Measurements from ENCODE around the gene TGFB1.

Gene TGFB1

GRCh38 chr19:41318696-41319499, 34.8 kb downstream of the TGFB1 start:
- DNase-seq (ENCODE audit: low read depth) = no peak
- H3K4me3 ChIP-seq (ENCODE audit: low read depth, low read length) = no peak overlapping the region
- no peak for TF ChIP-seq CTCF (IDR thresholded peaks at IDR 0.05; ENCODE audit: low read depth, low read length, missing control alignments)

DNA sequence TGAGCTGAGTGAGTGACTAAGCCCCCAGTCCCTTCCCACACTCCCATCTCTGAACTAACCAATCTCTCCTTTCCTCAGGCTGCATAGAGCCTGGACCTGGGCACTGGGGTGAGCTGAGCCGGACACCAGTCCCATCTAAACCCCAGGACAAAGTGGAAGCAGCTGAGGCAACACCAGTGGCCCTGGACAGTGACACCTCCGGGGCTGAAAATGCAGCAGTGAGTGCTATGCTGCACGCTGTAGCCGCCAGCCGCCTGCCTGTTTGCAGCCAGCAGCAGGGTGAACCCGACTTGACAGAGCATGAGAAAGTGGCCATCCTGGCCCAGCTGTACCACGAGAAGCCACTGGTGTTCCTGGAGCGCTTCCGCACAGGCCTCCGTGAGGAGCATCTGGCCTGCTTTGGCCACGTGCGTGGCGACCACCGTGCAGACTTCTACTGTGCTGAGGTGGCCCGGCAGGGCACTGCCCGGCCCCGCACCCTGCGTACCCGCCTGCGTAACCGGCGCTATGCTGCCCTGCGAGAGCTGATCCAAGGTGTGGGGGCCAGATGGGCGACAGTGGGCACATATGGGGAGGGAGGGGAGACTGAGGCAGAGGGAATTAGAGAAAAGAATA, 37.3 kb downstream of the TGFB1 start:
- no peak for TF ChIP-seq CTCF (IDR thresholded peaks at IDR 0.05; ENCODE audit: low read depth, low read length, missing control alignments)
- no peak for DNase-seq (ENCODE audit: low read depth)

GRCh38 chr19:41311613-41312012, 42.1 kb downstream of the TGFB1 start:
- TF ChIP-seq CTCF (IDR thresholded peaks at IDR 0.05; ENCODE audit: low read depth, low read length, missing control alignments) = no peak
- no peak for DNase-seq (ENCODE audit: low read depth)
- no peak overlapping the region; the same call in 1 of the 2 replicates for H3K4me3 ChIP-seq (ENCODE audit: low read depth, low read length)

More for the DNA sequence above, 37.3 kb downstream of the TGFB1 start:
- H3K4me3 ChIP-seq (ENCODE audit: low read depth, low read length) = no peak overlapping the region

- H3K4me3 ChIP-seq (ENCODE audit: low read depth, low read length) = peak overlapping the region; percentile 80
- no peak for TF ChIP-seq CTCF (IDR thresholded peaks at IDR 0.05; ENCODE audit: low read depth, low read length, missing control alignments)
- DNase-seq (ENCODE audit: low read depth) = no peak
Observed at GRCh38 chr19:41311072-41311471, 42.6 kb downstream of the TGFB1 start.

GRCh38 chr19:41310033-41310831, 43.5 kb downstream of the TGFB1 start, which contains the start of gene CCDC97:
Gene CCDC97, plus strand, starts transcription at chr19:41310172. Its CDS starts 139 bp downstream, at chr19:41310311.
- no peak for TF ChIP-seq CTCF (IDR thresholded peaks at IDR 0.05; ENCODE audit: low read depth, low read length, missing control alignments)
- DNase-seq (ENCODE audit: low read depth) = peak; percentile 75
- peak within 1 kb of the TSS; percentile 80 for H3K4me3 ChIP-seq (ENCODE audit: low read depth, low read length)

DNA sequence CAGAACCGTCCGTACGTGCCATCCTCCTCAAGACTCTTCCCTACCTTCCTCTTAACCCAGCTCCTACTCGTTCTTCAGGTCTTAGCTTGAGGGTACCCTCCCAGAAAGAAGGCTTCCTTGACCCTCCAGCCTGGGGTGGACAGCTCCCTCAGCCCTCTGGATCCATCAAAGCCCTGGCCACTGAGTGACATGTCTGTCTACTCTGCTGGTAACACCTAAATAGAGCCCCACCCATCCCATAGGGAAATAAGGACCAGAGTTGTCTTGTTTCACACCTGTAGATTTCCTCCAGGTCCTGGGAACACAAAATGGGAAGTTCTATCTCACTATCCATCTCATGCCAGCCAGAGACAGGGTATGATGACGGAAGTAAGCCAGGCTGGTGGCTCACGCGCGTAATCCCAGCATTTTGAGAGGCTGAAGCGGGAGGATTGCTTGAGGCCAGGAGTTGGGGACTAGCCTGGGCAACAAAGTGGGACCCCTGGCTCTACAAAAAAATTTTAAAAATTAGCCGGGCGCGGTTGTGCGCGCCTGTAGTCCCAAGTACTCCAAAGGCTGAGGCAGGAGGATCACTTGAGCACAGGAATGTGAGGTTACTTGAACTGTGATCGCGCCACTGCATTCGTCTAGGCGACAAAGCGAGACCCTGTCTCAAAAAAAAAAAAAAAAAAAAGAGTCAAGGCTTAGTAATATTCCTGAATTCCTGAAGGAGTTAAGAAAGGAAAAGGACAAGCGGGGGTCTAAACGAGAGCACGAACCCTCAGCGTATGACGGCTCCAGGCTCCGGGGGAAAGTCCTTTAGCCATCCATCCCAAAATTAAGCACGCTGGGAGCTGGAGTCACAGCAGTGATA, 44.3 kb downstream of the TGFB1 start:
- no peak for TF ChIP-seq CTCF (IDR thresholded peaks at IDR 0.05; ENCODE audit: low read depth, low read length, missing control alignments)
- no peak for DNase-seq (ENCODE audit: low read depth)

More for the DNA sequence above, 44.3 kb downstream of the TGFB1 start:
- H3K4me3 ChIP-seq (ENCODE audit: low read depth, low read length) = peak overlapping the region; percentile 80
